Thoracic aorta (tissue), 2 donors: ENCODE results near the gene OCA2. TPM values are rescaled to one million over a fixed set of nuclear protein-coding genes. Genes with fewer than 3 reads are reported as not detected.

ENCODE experiments used
- ATAC-seq: fragments of 150-250 bp; one replicate; pipeline ENCODE4 v1.8.0; 2017; ENCODE audit warnings: low read depth; ENCODE audit not compliant: insufficient number of reproducible peaks, low FRiP score
- DNase-seq: peaks from one replicate; pipeline ENCODE4 v3.0.0-alpha.2; 2020; ENCODE audit warnings: low spot score
- H3K27ac ChIP-seq, 2 donors: fragments of 200-600 bp; sonication (generic); 1 replicate in 1 of 2; 2 replicates in 1 of 2; pipeline ENCODE4 v1.5.1; 2016; ENCODE audit warnings: mild to moderate bottlenecking in 2 of 2, moderate library complexity in 2 of 2
- H3K27me3 ChIP-seq: fragments of 200-600 bp; sonication (generic); replicated peaks from 2 replicates; pipeline ENCODE4 v1.6.0; 2016; ENCODE audit warnings: mild to moderate bottlenecking; ENCODE audit not compliant: insufficient read depth
- H3K36me3 ChIP-seq: fragments of 200-600 bp; sonication (generic); one replicate; pipeline ENCODE4 v1.5.1; 2016
- H3K4me1 ChIP-seq, 2 donors: fragments of 200-600 bp; sonication (generic); 1 replicate in 1 of 2; 2 replicates in 1 of 2; pipeline versions ENCODE4 v1.5.1 to v1.6.0; 2016; ENCODE audit warnings: low read depth in 2 of 2, mild to moderate bottlenecking in 1 of 2; ENCODE audit not compliant: control insufficient read depth in 1 of 2
- H3K4me3 ChIP-seq: fragments of 200-600 bp; sonication (generic); 2 replicates; pipeline ENCODE4 v1.5.1; 2016; ENCODE audit warnings: mild to moderate bottlenecking
- H3K9me3 ChIP-seq: fragments of 200-600 bp; sonication (generic); 2 replicates; pipeline ENCODE4 v1.5.1; 2016
- CTCF ChIP-seq: fragments of 200-600 bp; sonication (generic); IDR thresholded peaks from one replicate; pipeline ENCODE4 v1.5.1; 2019; ENCODE audit warnings: antibody characterized with exemption
- total RNA-seq, 2 donors: library from RNA; depleted of rRNA; stranded (reverse); fragments of >200 nt; gene quantifications; one replicate each; pipeline versions ENCODE4 v1.1.0 to v1.2.3, GENCODE V29; 2016

OCA2 gene
- total RNA-seq, 2 donors from 2014 or later, result 8.0 to 14.8 TPM

GRCh38 chr15:28118083-28118482, 19.0 kb upstream of the OCA2 start:
- no peaks in the 10 kb centered on the region for H3K9me3 ChIP-seq
- no peak overlapping the region for H3K4me3 ChIP-seq
- no peaks in the 10 kb centered on the region for H3K4me1 ChIP-seq
- peaks cover 54% of the 10 kb centered on the region for H3K36me3 ChIP-seq
- TF ChIP-seq CTCF, result no peak
- DNase-seq (no peak), ATAC-seq (no peak)
- H3K27ac ChIP-seq, result no peak overlapping the region
- no peaks in the 10 kb centered on the region for H3K27me3 ChIP-seq

GRCh38 chr15:28117432-28117990, 18.4 kb upstream of the OCA2 start:
- no peak overlapping the region for H3K4me3 ChIP-seq
- no peaks in the 10 kb centered on the region for H3K4me1 ChIP-seq
- no peak for DNase-seq
- H3K9me3 ChIP-seq, result no peaks in the 10 kb centered on the region
- no peak for TF ChIP-seq CTCF
- H3K27me3 ChIP-seq, result no peaks in the 10 kb centered on the region
- no peak for ATAC-seq
- no peak overlapping the region for H3K27ac ChIP-seq
- peaks cover 60% of the 10 kb centered on the region for H3K36me3 ChIP-seq

GRCh38 chr15:28116521-28117431, 17.7 kb upstream of the OCA2 start:
- no peak for DNase-seq
- H3K36me3 ChIP-seq, result peaks cover 67% of the 10 kb centered on the region
- no peak for TF ChIP-seq CTCF

GRCh38 chr15:28115871-28116270, 16.8 kb upstream of the OCA2 start:
- DNase-seq, result no peak

More at GRCh38 chr15:28116521-28117431, 17.7 kb upstream of the OCA2 start:
- no peak for ATAC-seq
- Histone ChIP-seq H3K4me1 (no peaks in the 10 kb centered on the region), H3K9me3 (no peaks in the 10 kb centered on the region), H3K27ac (no peak overlapping the region), H3K27me3 (no peaks in the 10 kb centered on the region), H3K4me3 (no peak overlapping the region)

More at GRCh38 chr15:28115871-28116270, 16.8 kb upstream of the OCA2 start:
- Histone ChIP-seq H3K9me3 (no peaks in the 10 kb centered on the region), H3K4me3 (no peak overlapping the region), H3K27me3 (no peaks in the 10 kb centered on the region), H3K27ac (no peak overlapping the region), H3K4me1 (peaks cover 0 to 6% of the 10 kb centered on the region in 2 donors), H3K36me3 (peaks cover 65% of the 10 kb centered on the region)
- ATAC-seq, result no peak
- no peak for TF ChIP-seq CTCF
